Gastrocnemius medialis (tissue), 4 donors: ENCODE measurements around the gene PRDM16.

Experiments
- CTCF ChIP-seq, 5 experiments: fragments of 450-650 bp in 3 of 5; fragments of 200-600 bp in 2 of 5; sonication (generic) in 2 of 5; IDR thresholded peaks in 4 of 5; conservative IDR thresholded peaks in 1 of 5; 1 replicate in 4 of 5; 2 replicates in 1 of 5; pipeline ENCODE4 v1.5.1; 2016 to 2019; ENCODE audit warnings: antibody characterized with exemption in 5 of 5, mild to moderate bottlenecking in 3 of 5, moderate library complexity in 3 of 5
- POLR2A ChIP-seq, 2 donors: fragments of 450-650 bp; IDR thresholded peaks; one replicate each; pipeline ENCODE4 v1.6.1; 2017; ENCODE audit warnings: antibody characterized with exemption in 2 of 2, mild to moderate bottlenecking in 2 of 2, moderate library complexity in 2 of 2

- TF ChIP-seq POLR2A (IDR thresholded peaks at IDR 0.05) (no peak), CTCF (IDR thresholded peaks at IDR 0.05 in 4 of 5, conservative IDR thresholded peaks at IDR 0.05 in 1 of 5) (no peak)
Measured at GRCh38 chr1:3160647-3161145, 91.7 kb downstream of the PRDM16 start.
